Psoas muscle (tissue), 8 donors: Measurements from ENCODE around the gene GLIS2. TPM values are rescaled to one million over a fixed set of nuclear protein-coding genes. Genes with fewer than 3 reads are reported as not detected.
A peak's percentile ranks its signal among the peaks of the same experiment; 100 is the strongest.

ENCODE experiments used
- ATAC-seq, 4 donors: fragments of 200-7000 bp; cut with Tn5 transposase; one replicate each; pipeline ENCODE4 v1.9.1; 2020; ENCODE audit warnings: moderate library complexity in 3 of 4, mild to moderate bottlenecking in 2 of 4
- DNase-seq, 2 donors: peaks; one replicate each; pipeline ENCODE4 v3.0.0-alpha.2; 2020
- H3K27ac ChIP-seq: fragments of 200-600 bp; one replicate; pipeline ENCODE4 v1.8.0; 2022
- H3K27me3 ChIP-seq, 3 donors: fragments of 200-600 bp in 1 of 3; one replicate each; pipeline versions ENCODE4 v1.6.1 to v1.8.0; 2013 to 2022; ENCODE audit warnings: low read length in 2 of 3, mild to moderate bottlenecking in 2 of 3, moderate library complexity in 1 of 3; ENCODE audit not compliant: insufficient read depth in 3 of 3
- H3K36me3 ChIP-seq, 2 donors: fragments of 200-600 bp in 1 of 2; one replicate each; pipeline versions ENCODE4 v1.6.1 to v1.8.0; 2013 to 2022; ENCODE audit warnings: low read depth in 1 of 2, mild to moderate bottlenecking in 1 of 2, moderate library complexity in 1 of 2; ENCODE audit not compliant: insufficient read depth in 1 of 2
- H3K4me1 ChIP-seq: fragments of 200-600 bp; one replicate; pipeline ENCODE4 v1.8.0; 2022
- H3K4me3 ChIP-seq: fragments of 200-600 bp; one replicate; pipeline ENCODE4 v1.8.0; 2022; ENCODE audit warnings: mild to moderate bottlenecking
- H3K9me3 ChIP-seq: fragments of 200-600 bp; one replicate; pipeline ENCODE4 v1.8.0; 2022
- CTCF ChIP-seq: fragments of 200-600 bp; IDR thresholded peaks from one replicate; pipeline ENCODE4 v1.8.0; 2022; ENCODE audit warnings: antibody characterized with exemption
- WGBS, 3 donors: extraction: QIAGEN DNeasy Blood & Tissue Kit; methylation state at CpG; one replicate each; pipeline versions ENCODE4 v1.1.6 to v1.1.7; 2013; 5-methylcytosine and 5-hydroxymethylcytosine counted together
- intact Hi-C, 2 donors: fragments of 100-400 bp; cut with DNase I; formaldehyde crosslinking; loops; one replicate each; pipeline versions ENCODE4 v1.11.0 to v1.14.2; 2022
- polyA plus RNA-seq, 3 donors: library from polyadenylated mRNA; stranded (reverse); fragments of 200-250 nt; gene quantifications; one replicate each; pipeline ENCODE4 v1.2.3, GENCODE V29; 2013
- total RNA-seq, 4 donors: library from RNA; stranded (reverse); fragmentation: NEBNext Ultra II Directional in 2 of 4; extraction: Animal tissue kit (Norgen Biotek cat#: 25700) in 2 of 4; gene quantifications; one replicate each; pipeline versions ENCODE4 v1.2.1 to v1.2.4, GENCODE V29; 2021 to 2023
- donor health status: healthy with polysubstance abuse.
- donor health status: DM: no; HTN: no; CAD: no; lungs with moderate emphysema.
- donor health status: Bipolar disorder and iron deficiency.
- donor health status: healthy.
- donor health status: DM: yes; HTN: yes; CAD: no.
- donor health status: DM: no; HTN: no; CAD: no.
- donor health status: DM: no; HTN: no; CAD: no.
- donor health status: DM: yes; HTN: yes; CAD: no.

GLIS2 gene
- total and polyA plus RNA-seq, 7 donors = 0.96 to 3.3 (median 1.7) TPM

- 64 to 81% (median 70%) methylated on average over 12 of the region's 12 CpGs for WGBS, 3 donors
- intact Hi-C loops = no loop called here
- Histone ChIP-seq H3K36me3 (no peaks in the 10 kb centered on the region), H3K4me3 (no peak overlapping the region), H3K27me3 (no peaks in the 10 kb centered on the region), H3K9me3 (no peaks in the 10 kb centered on the region), H3K27ac (peak overlapping the region; percentile 69), H3K4me1 (peaks cover 42% of the 10 kb centered on the region)
- TF ChIP-seq CTCF = no peak
- DNase-seq (no peak), ATAC-seq (no peak)
Observed at GRCh38 chr16:4377573-4378154, 61.8 kb downstream of the GLIS2 start.

GRCh38 chr16:4378161-4378666, 62.3 kb downstream of the GLIS2 start:
- Histone ChIP-seq H3K27ac (peak overlapping the region; percentile 21), H3K9me3 (no peaks in the 10 kb centered on the region), H3K4me3 (no peak overlapping the region), H3K27me3 (no peaks in the 10 kb centered on the region), H3K4me1 (peaks cover 39% of the 10 kb centered on the region), H3K36me3 (no peaks in the 10 kb centered on the region)
- intact Hi-C loops = no loop called here
- DNase-seq (peak; percentile 69 to 84), ATAC-seq (no peak)
- TF ChIP-seq CTCF = no peak
- 66 to 87% (median 77%) methylated on average over 15 of the region's 15 CpGs for WGBS, 3 donors

GRCh38 chr16:4378999-4379690, 63.3 kb downstream of the GLIS2 start:
- 93 to 95% (median 94%) methylated on average over 21 of the region's 21 CpGs for WGBS, 3 donors
- peak overlapping the region; percentile 21 for H3K27ac ChIP-seq
- intact Hi-C loops = no loop called here
- no peaks in the 10 kb centered on the region for H3K36me3 ChIP-seq
- H3K4me3 ChIP-seq = no peak overlapping the region
- no peaks in the 10 kb centered on the region for H3K9me3 ChIP-seq
- H3K4me1 ChIP-seq = peaks cover 39% of the 10 kb centered on the region
- H3K27me3 ChIP-seq = no peaks in the 10 kb centered on the region
- TF ChIP-seq CTCF = no peak
- DNase-seq (peak in 1 of 2 donors; percentile 12), ATAC-seq (no peak)

GRCh38 chr16:4380119-4381063, 64.5 kb downstream of the GLIS2 start:
- Histone ChIP-seq H3K36me3 (no peaks in the 10 kb centered on the region), H3K9me3 (no peaks in the 10 kb centered on the region), H3K27me3 (no peaks in the 10 kb centered on the region), H3K27ac (peak overlapping the region; percentile 68), H3K4me3 (no peak overlapping the region), H3K4me1 (peaks cover 39% of the 10 kb centered on the region)
- intact Hi-C loops = no loop called here
- 73 to 80% (median 73%) methylated on average over 25 to 26 of the region's 26 CpGs for WGBS, 3 donors
- no peak for ATAC-seq
- peak in 1 of 2 donors; percentile 15 for DNase-seq
- TF ChIP-seq CTCF = no peak
